NCI-H526 (cell line): ENCODE measurements around the gene P4HTM.
A peak's percentile ranks its signal among the peaks of the same experiment; 100 is the strongest.

Experiments
- DNase-seq, 2 experiments: peaks; one replicate each; lab custom pipeline; 2025; lab: John Stamatoyannopoulos, UW

Gene P4HTM

DNA sequence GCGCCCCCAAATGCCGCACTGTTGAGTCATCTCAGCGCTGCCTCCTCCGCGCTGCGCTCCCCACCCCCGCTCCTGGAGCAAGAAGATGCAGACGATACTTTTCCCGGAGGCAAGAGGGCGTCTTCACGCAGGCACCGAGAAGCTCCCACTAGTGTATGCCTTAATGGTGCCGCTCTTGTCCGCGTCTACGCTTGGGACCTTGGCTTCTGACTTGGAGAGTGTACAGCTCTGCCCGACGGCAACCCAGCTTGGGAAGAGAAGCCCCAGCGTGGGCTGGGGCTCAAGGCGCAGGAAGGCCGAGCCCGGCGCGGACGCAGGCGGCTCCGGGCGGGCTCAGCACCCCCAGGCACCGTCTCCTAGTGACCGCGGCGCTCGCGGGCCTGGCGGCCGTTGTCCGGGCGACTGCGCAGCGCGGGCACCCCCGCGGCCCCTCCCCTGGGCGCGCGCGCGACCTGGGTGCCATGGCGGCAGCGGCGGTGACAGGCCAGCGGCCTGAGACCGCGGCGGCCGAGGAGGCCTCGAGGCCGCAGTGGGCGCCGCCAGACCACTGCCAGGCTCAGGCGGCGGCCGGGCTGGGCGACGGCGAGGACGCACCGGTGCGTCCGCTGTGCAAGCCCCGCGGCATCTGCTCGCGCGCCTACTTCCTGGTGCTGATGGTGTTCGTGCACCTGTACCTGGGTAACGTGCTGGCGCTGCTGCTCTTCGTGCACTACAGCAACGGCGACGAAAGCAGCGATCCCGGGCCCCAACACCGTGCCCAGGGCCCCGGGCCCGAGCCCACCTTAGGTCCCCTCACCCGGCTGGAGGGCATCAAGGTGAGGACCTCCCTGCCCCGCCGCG lies at the start of gene P4HTM:
Gene P4HTM, plus strand, starts transcription at position 446 of the 840 bp plus-strand sequence. Its CDS starts 16 bp downstream, at position 462.
- DNase-seq = peak; percentile 44 to 83

DNA sequence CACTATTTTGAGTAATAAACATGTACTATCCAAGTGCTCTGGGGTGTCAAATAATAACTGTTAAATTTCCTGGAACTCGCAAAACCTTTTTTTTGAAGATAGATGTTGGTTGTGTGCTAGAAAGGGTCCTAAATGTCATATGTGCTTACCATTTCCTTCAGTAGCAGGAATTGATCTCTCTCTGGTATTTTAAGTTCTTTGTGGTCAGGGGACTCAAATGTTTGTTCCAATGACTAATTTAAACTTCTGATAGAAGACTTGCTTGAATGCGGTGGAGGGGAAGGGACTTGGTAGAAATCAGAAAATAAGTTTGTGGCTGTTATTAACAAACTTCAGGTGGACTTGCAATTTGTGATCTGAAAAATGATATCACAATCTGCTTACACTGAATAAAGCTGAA lies 44.6 kb upstream of the P4HTM start:
- no peak for DNase-seq

DNA sequence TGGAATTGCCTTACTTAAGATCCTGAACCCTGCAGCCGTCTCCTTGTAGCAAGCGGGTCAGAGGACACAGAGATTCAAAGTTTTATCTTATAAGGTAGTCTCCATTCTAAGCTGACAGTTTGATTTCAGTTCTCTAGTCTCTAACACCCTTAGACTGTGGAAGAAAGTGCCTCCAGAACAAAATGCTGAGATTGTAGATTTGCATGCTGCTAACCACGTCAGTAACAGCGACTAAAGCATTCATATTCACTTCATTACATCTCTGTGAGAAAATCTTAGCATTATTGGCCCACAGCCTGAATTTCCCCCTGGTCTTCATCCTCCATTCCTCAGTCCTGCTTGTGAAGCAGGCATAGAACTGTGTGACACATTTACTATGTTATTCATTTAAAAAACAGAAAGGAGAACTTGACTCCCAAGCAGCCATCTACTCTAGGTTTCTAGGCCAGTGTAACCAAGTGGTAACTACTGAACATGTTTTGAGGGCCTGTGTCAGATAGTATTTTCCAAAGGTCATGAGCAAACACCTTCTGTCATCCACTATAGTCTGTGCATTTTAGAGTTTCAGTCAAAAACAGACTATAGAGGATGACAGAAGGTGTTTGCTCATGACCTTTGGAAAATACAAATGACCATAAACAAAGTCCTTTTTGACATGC lies 44.0 kb upstream of the P4HTM start:
- no peak for DNase-seq

DNA sequence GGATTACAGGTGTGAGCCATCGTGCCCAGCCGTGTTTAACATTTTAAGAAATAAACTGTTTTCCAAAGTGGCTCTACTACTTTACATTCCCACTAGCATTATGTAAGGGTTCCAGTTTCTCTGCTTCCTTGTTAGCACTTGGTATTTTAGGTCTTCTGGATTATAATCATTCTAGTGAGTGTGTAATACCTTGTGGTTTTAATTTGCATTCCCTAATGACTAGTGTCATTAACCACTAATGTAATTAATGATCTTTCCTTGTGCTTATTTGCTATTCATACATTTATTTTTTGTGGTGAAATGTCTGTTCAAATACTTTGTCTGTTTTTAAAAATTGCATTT lies 40.7 kb upstream of the P4HTM start:
- no peak for DNase-seq

- DNase-seq = no peak
These were observed 40.0 kb upstream of the P4HTM start for GRCh38 chr3:48950051-48950450.

DNA sequence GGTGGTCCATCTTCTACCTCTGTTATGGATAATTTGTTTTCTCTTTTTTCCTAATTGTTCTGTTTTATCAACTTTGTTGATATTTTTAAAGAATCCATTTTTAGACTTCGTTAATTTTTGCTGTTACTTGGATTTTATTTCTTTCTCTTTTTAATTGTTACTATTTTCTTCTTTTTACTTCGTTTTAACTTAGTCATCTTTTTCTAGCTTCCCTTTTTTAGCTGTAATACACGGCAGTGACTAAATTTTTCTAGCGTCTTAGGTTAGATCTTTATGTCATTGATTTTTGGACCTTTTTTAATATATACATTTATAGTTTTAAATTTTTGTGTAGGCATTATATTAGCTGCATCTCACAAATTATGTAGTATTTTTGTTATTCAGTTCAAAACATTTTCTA lies 38.3 kb upstream of the P4HTM start:
- DNase-seq = no peak

- DNase-seq = peak; percentile 9 to 68
These were observed 37.4 kb upstream of the P4HTM start for GRCh38 chr3:48952510-48953118.

DNA sequence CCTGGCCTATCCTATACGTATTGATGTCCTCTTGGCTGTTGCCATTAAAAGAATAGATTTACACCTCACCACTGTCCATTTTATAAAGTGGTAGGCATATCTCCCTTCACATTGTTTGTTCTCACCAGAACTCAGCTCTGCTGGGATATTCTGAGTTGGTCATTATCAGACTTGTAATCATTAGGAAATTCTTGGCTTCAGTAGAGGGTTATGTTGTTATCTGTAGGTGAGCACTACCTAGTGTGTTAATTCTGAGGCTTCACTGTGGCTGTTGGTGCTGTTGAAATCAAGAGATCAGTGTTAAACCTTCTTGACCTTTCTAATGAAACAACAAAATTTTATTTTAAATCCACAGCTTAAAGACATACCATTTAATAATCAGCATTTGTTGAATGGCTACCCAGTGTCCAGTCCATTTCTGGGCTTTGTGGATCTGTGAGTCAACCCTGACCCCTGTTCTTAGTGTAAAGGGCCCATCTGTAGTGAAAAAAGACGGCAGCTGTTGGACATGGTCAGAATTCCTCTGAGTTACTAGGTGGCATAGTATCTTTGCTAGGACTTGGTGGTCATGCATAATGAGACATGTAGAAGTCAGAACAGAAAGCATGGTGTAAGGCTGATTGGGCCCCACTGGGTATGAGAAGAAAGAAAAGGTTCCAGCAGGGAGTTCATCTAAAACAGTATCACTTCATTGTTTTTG lies 32.9 kb upstream of the P4HTM start:
- no peak for DNase-seq

GRCh38 chr3:48960841-48961413 lies 29.1 kb upstream of the P4HTM start:
- DNase-seq = no peak

DNA sequence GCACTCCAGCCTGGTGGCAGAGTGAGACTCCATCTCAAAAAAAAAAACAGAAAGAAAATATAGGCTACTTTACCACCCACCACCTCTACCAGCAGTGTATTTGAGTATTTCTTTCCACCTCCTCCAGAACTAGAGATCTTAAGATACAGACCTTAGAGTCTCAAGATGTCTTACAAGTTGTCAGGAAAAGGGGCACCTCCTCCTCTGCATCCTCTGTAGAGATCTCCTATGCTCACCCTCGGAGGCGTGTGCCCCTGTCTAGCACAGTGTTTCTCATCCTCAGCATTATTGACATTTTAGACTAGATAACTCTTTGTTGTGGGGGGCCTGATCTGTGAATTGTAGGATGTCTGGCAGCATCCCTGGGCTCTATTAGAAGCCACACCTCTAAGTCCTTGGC lies 27.7 kb upstream of the P4HTM start:
- no peak for DNase-seq

- no peak for DNase-seq
These were observed 27.1 kb upstream of the P4HTM start for GRCh38 chr3:48962939-48963338.

DNA sequence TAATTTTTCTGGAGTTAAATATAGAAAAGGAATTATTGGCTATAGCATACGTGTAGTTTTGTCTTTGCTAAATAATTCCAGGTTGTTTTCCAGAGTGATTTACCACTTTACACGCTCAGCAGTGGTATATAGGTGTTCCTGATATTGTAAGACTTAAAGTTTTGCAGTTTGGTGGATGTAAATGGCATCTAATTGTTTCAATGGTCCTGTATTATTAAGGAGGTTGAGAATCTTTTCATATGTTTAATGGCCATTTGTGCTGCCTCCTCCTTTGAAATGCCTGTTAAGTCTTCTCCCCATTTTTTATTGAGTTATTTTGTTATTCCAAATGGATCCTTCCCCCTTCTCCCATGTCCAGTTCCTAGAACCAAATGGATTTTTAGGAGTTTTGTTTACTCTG lies 26.4 kb upstream of the P4HTM start:
- DNase-seq = no peak

GRCh38 chr3:48966367-48966766 lies 23.7 kb upstream of the P4HTM start:
- no peak for DNase-seq

- DNase-seq = no peak
These were observed 23.1 kb upstream of the P4HTM start for GRCh38 chr3:48966876-48967361.

GRCh38 chr3:48970586-48970985 lies 19.5 kb upstream of the P4HTM start:
- no peak for DNase-seq

DNA sequence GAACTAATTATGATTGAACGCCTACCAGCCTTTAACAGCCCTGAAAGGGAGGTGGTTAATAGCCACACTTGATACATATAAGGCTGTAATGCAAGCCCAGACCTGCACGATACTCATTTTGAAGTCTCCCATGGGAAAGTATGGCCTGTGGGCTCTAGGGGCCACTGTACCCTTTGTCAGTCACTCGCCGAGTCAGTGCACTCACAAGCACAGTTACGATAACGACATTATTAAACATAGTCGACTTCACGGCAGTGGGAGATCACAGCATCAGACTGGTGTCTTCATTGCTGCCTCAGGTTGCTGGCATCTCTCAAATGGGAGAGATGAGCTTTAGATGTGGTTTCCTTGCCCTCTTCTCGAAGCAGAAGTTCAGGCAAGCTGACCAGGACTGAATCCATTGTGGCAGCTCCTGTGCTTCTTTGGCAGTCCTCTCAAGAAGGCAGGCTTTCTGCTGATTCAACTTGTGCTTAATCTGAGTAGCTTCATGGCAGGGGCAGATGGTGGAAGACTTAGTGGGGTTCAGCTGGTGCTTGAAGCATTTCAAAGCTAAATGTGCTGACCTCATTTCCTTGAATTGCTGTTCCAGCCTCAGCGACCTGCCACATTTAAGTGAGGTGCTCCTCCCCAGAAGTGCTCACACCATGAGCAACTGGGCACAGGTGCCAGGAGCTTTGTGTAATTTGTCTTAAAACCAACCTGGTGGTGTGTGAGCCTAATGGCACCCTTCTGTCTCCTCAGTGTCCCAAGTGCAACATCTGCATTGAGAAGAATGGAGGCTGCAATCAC lies 15.8 kb upstream of the P4HTM start:
- DNase-seq = no peak

GRCh38 chr3:48979451-48979850 lies 10.6 kb upstream of the P4HTM start:
- DNase-seq = no peak

DNA sequence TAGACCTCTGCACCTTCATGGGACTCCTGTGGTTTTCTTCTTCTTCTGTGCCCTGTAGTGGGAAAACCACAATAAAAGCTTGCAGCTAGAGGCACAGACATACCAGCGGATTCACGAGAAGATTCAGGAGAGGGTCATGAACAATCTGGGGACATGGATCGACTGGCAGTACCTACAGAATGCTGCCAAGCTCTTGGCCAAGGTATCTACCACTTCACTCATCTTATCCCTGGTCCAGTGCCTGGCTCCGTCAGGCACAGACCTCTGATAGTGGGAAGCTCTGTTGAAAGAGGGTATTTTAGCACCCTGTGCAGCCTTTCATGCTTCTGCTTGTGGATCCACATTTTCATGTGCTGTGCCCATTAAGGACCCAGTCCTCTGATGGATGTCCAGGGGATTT lies 9.7 kb upstream of the P4HTM start:
- DNase-seq = no peak

DNA sequence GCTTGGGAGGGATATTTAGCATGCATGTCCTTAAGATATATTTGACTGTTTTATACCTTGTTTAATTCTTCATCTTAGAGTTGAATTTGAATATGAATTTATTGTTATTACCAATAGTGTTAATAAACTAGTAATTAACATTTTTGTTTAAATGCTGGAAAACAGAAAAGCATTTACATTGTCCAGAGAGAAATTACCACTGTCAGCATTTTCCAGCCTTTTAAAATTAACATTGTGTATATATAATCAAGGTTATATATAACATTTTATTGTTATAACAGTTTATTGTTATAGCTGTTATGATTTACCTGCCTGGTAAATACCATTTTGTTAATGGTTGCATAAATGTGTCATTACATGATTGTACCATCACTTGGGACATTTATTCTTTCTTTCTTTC lies 8.0 kb upstream of the P4HTM start:
- no peak for DNase-seq

DNA sequence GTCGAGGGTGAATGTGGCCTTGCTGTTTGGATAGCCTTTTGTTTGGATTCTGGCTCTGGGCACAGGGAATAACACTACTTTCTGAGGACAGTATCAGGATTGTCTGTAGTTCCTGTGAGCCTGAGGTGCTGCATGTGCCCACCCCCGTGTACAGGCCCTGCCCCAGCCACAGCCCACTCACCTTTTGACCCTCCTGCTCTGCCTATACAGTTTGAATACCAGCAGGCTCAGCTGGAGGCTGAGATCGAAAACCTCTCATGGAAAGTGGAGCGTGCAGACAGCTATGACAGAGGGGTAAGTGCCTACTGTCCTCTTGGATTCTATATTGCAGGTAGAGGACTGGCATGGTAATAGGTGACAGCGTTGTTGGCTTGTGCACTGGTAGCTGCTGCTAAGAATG lies 7.4 kb upstream of the P4HTM start:
- no peak for DNase-seq

DNA sequence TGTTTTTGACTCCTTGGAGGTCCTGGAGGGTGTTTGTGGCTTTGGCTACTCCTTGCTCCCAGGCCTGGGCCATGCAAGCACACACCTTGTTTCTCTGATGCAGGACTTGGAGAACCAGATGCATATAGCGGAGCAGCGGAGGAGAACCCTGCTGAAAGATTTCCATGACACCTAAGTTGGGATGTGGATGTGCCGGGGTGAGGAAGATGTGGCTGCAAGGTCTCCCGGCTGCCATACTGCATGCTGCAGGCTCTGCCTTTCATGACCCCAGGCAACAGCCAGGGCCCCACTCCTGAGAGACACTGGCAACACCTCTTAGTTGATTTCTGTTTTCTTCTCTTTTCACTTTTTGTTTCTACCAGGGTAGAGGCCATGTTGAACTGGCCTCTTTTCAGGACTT lies 6.9 kb upstream of the P4HTM start:
- DNase-seq = no peak
